ENCODE results near the gene SAA1. TPM values are rescaled to one million over a fixed set of nuclear protein-coding genes. Genes with fewer than 3 reads are reported as not detected.

SAA1 gene
- total RNA-seq, 1 donor from 2014 or later: not detected

DNA sequence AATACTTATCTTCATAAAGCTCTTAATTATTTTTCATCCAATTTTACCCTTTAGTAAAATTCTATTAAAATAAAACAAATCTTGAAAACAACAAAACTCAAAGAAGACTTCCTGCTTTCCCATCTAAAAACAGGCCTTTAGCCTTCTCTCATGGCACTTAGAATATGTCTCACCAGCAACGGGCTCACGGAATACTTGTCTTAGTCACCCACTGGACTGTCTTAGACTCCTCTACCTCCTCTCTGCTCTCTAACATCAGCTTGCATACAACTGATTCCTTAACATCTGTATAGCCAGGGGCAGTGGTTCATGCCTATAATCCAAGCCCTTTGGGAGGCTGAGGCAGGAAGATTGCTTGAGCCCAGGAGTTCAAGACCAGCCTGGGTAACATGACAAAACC is 42.2 kb downstream of the SAA1 start:
- Mint-ChIP-seq H3K4me1 (ENCODE audit: low read depth) (peaks cover 2% of the 10 kb centered on the region), H3K27me3 (no peaks in the 10 kb centered on the region), H3K36me3 (ENCODE audit: insufficient read depth) (peaks cover 15% of the 10 kb centered on the region), H3K4me3 (ENCODE audit: low read depth) (no peak overlapping the region), H3K9me3 (ENCODE audit: low read depth) (no peaks in the 10 kb centered on the region), H3K27ac (no peak overlapping the region)
- TF ChIP-seq, protein P1, sequence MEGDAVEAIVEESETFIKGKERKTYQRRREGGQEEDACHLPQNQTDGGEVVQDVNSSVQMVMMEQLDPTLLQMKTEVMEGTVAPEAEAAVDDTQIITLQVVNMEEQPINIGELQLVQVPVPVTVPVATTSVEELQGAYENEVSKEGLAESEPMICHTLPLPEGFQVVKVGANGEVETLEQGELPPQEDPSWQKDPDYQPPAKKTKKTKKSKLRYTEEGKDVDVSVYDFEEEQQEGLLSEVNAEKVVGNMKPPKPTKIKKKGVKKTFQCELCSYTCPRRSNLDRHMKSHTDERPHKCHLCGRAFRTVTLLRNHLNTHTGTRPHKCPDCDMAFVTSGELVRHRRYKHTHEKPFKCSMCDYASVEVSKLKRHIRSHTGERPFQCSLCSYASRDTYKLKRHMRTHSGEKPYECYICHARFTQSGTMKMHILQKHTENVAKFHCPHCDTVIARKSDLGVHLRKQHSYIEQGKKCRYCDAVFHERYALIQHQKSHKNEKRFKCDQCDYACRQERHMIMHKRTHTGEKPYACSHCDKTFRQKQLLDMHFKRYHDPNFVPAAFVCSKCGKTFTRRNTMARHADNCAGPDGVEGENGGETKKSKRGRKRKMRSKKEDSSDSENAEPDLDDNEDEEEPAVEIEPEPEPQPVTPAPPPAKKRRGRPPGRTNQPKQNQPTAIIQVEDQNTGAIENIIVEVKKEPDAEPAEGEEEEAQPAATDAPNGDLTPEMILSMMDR (IDR thresholded peaks at IDR 0.05; ENCODE audit: unreplicated experiment): no peak
- DNase-seq (ENCODE audit: low spot score, unreplicated experiment): no peak

DNA sequence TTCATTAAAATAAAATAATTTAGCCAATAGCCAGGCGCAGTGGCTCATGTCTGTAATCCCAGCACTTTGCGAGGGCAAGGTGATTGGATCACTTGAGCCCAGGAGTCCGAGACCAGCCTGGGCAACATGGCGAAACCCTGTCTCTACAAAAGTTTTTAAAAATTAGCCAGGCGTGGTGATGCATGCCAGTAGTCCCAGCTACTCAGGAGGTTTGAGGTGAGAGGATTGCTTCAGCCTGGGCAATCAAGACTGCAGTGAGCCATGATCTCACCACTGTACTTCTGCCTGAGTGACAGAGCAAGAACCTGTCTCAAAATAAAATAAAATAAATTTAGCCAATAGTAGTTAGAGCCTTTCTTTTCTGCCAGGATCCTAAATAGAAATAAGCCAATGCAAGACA is 43.6 kb downstream of the SAA1 start:
- no peaks in the 10 kb centered on the region for H3K27me3 Mint-ChIP-seq
- peaks cover 15% of the 10 kb centered on the region for H3K36me3 Mint-ChIP-seq (ENCODE audit: insufficient read depth)
- DNase-seq (ENCODE audit: low spot score, unreplicated experiment): no peak
- H3K4me3 Mint-ChIP-seq (ENCODE audit: low read depth): no peak overlapping the region
- no peaks in the 10 kb centered on the region for H3K9me3 Mint-ChIP-seq (ENCODE audit: low read depth)
- peaks cover 2% of the 10 kb centered on the region for H3K4me1 Mint-ChIP-seq (ENCODE audit: low read depth)
- TF ChIP-seq, protein P1 (IDR thresholded peaks at IDR 0.05; ENCODE audit: unreplicated experiment): no peak
- no peak overlapping the region for H3K27ac Mint-ChIP-seq

DNA sequence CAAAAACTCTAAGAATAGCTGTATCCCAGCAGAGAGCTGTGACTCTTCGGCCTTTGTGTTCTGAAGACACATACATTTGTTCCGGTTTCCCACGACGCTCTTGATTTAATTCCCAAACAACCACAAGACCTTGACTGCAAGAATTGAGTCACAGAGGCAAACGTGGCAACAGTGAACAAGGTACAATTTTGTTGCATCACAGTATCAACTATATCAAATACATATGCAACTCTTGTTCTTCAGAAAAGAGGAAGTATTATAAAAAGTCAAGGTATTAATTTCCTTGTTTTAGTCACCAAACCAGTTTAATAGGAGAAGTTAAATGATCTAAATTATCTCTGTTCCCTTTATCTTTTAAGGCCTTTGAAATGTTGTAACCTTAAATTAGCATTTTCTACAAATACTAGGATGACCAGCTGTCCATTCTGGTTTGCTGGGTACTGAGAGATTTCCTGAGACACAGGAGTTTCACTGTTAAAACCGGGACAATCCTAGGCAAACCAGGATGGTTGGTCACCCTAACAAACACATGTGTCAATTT is 44.8 kb downstream of the SAA1 start:
- TF ChIP-seq, protein P1 (IDR thresholded peaks at IDR 0.05; ENCODE audit: unreplicated experiment): no peak
- Mint-ChIP-seq H3K9me3 (ENCODE audit: low read depth) (no peaks in the 10 kb centered on the region), H3K4me1 (ENCODE audit: low read depth) (peaks cover 2% of the 10 kb centered on the region), H3K36me3 (ENCODE audit: insufficient read depth) (peaks cover 11% of the 10 kb centered on the region), H3K4me3 (ENCODE audit: low read depth) (no peak overlapping the region), H3K27me3 (no peaks in the 10 kb centered on the region), H3K27ac (no peak overlapping the region)
- DNase-seq (ENCODE audit: low spot score, unreplicated experiment): no peak

DNA sequence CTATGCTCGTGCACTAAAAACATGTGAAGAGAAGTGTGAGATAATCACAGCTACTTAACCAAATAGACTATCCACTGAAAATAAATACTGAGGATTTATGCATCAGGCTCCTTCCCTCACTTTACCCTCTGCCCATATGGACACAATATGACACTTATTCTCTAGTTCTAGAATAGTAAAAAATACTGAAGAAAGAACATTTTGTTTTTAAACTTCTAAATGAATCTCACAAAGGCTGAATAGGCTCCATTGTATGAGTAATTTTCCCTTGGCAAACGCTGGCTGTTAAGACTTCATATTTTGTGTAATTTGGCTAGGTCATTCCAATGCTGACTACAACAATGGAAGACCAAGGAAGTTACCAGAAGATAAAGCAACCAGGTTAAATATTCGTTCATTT is 45.9 kb downstream of the SAA1 start:
- DNase-seq (ENCODE audit: low spot score, unreplicated experiment): no peak
- Mint-ChIP-seq H3K4me3 (ENCODE audit: low read depth) (no peak overlapping the region), H3K27me3 (no peaks in the 10 kb centered on the region), H3K36me3 (ENCODE audit: insufficient read depth) (peaks cover 7% of the 10 kb centered on the region), H3K27ac (no peak overlapping the region), H3K4me1 (ENCODE audit: low read depth) (peaks cover 2% of the 10 kb centered on the region), H3K9me3 (ENCODE audit: low read depth) (no peaks in the 10 kb centered on the region)
- TF ChIP-seq, protein P1 (IDR thresholded peaks at IDR 0.05; ENCODE audit: unreplicated experiment): no peak

DNA sequence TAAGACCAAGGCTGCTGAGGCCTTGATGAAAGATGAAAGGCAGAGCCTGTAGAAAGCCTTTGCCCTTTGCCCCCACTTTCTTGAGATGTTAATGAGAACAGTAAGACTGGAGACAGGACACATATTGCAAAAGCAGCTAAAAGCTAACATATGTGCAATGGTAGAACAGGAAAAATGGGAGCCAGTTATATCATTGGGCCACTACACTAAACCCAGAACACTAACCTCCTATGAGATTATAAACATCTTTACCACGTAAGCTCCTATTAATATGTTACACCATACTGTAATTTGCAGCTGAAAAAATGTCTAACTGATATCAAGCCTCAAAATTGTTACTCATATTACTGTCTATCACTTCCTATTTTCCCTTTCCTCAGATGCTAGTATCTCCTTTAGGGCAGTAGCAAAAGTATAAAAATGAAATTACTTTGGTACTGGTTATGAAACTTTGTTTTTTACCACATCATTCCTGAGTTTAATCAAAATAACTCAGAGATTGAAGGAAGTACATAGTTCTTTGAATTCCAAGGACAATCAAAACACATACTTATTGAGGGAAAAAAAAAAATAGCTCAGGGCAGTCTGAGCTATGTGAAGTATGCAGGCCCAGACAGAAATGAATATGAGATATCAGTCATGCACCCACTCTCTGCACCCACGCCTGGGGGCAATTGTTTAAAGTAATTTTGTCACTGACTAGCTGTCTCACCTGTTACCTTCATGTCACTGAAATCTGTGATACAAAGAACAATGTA is 46.8 kb downstream of the SAA1 start:
- Mint-ChIP-seq H3K27ac (no peak overlapping the region), H3K36me3 (ENCODE audit: insufficient read depth) (peaks cover 7% of the 10 kb centered on the region), H3K4me1 (ENCODE audit: low read depth) (no peaks in the 10 kb centered on the region), H3K4me3 (ENCODE audit: low read depth) (no peak overlapping the region), H3K9me3 (ENCODE audit: low read depth) (no peaks in the 10 kb centered on the region), H3K27me3 (no peaks in the 10 kb centered on the region)
- DNase-seq (ENCODE audit: low spot score, unreplicated experiment): no peak
- TF ChIP-seq, protein P1 (IDR thresholded peaks at IDR 0.05; ENCODE audit: unreplicated experiment): no peak
